Transverse colon (tissue), 4 donors: ENCODE data around the gene POLQ. TPM values are rescaled to one million over a fixed set of nuclear protein-coding genes. Genes with fewer than 3 reads are reported as not detected.

Source experiments
- DNase-seq: peaks from one replicate; pipeline ENCODE4 v3.0.0-alpha.2; 2019
- H3K27ac ChIP-seq, 4 donors: fragments of 200-600 bp; sonication (generic); 2 replicates each; pipeline ENCODE4 v1.5.1; 2016 to 2018; ENCODE audit warnings: inconsistent platforms in 4 of 4
- H3K27me3 ChIP-seq: fragments of 200-600 bp; sonication (generic); 2 replicates; pipeline ENCODE4 v1.5.1; 2017; ENCODE audit warnings: inconsistent platforms
- H3K36me3 ChIP-seq, 4 donors: fragments of 200-600 bp; sonication (generic); 2 replicates each; pipeline ENCODE4 v1.5.1; 2017 to 2019; ENCODE audit warnings: inconsistent platforms in 4 of 4
- H3K4me1 ChIP-seq, 4 donors: fragments of 200-600 bp; sonication (generic); 2 replicates each; pipeline ENCODE4 v1.5.1; 2017 to 2020; ENCODE audit warnings: inconsistent platforms in 4 of 4
- H3K4me3 ChIP-seq, 4 donors: fragments of 200-600 bp; sonication (generic); 1 replicate in 1 of 4; 2 replicates in 3 of 4; pipeline versions ENCODE4 v1.5.1 to v1.6.1; 2017 to 2019; ENCODE audit warnings: inconsistent platforms in 4 of 4
- H3K9me3 ChIP-seq, 2 donors: fragments of 200-600 bp; sonication (generic); 2 replicates each; pipeline ENCODE4 v1.5.1; 2017 to 2019; ENCODE audit warnings: inconsistent platforms in 2 of 2
- CTCF ChIP-seq, 5 experiments: fragments of 200-600 bp in 3 of 5; fragments of 450-650 bp in 2 of 5; sonication (generic) in 3 of 5; IDR thresholded peaks; 1 replicate in 2 of 5; 2 replicates in 3 of 5; pipeline ENCODE4 v1.5.1; 2016 to 2017; ENCODE audit warnings: antibody characterized with exemption in 5 of 5, inconsistent platforms in 3 of 5, mild to moderate bottlenecking in 2 of 5, moderate library complexity in 1 of 5
- EP300 ChIP-seq: sonication (generic); formaldehyde crosslinking; IDR thresholded peaks from one replicate; pipeline ENCODE4 v1.6.1; 2017; ENCODE audit warnings: antibody characterized with exemption, low read depth
- POLR2A ChIP-seq: fragments of 450-650 bp; IDR thresholded peaks from one replicate; pipeline ENCODE4 v1.6.1; 2016; ENCODE audit warnings: antibody characterized with exemption, mild to moderate bottlenecking, moderate library complexity
- POLR2AphosphoS5 ChIP-seq, 3 donors: sonication (generic); formaldehyde crosslinking; IDR thresholded peaks; one replicate each; pipeline ENCODE4 v1.6.1; 2016; ENCODE audit warnings: antibody characterized with exemption in 3 of 3
- WGBS, 2 donors: methylation state at CpG; one replicate each; pipeline ENCODE4 v1.1.5; 2018; ENCODE audit warnings: low coverage in 1 of 2; 5-methylcytosine and 5-hydroxymethylcytosine counted together
- in situ Hi-C, 4 donors: fragments of 200-750 bp; cut with MboI; loops; one replicate each; pipeline versions ENCODE4 v1.15.0 to v1.15.1; 2017; ENCODE audit warnings: low sequenced_read_pairs in 3 of 4, low pct_ligation_motif_present in 1 of 4, low pct_unique_long_range_greater_than_20kb in 1 of 4
- intact Hi-C: fragments of 100-400 bp; cut with DNase I; formaldehyde crosslinking; loops from one replicate; pipeline ENCODE4 v1.15.1; 2023; ENCODE audit warnings: low total_unique reads
- total RNA-seq, 4 donors: library from RNA; depleted of rRNA; stranded (reverse); fragments of >200 nt; gene quantifications; one replicate each; pipeline ENCODE4 v1.1.0, GENCODE V29; 2016

POLQ gene
- total RNA-seq, 4 donors from 2014 or later = under 0.01 to 25.1 (median 0.94) TPM

GRCh38 chr3:121520510-121520909, 25.3 kb downstream of the POLQ start:
- no peak for DNase-seq
- in situ Hi-C loops (no loop called here), intact Hi-C loops (no loop called here)
- TF ChIP-seq POLR2A (no peak), EP300 (no peak), POLR2AphosphoS5 (IDR thresholded peaks at IDR 0.05) (no peak), CTCF (IDR thresholded peaks at IDR 0.05) (no peak)
- Histone ChIP-seq H3K36me3 (no peaks in the 10 kb centered on the region), H3K4me1 (no peaks in the 10 kb centered on the region), H3K27me3 (no peaks in the 10 kb centered on the region), H3K9me3 (no peaks in the 10 kb centered on the region), H3K4me3 (no peak overlapping the region), H3K27ac (no peak overlapping the region)
- 95% methylated on average over 3 of the region's 3 CpGs for WGBS, 2 donors

GRCh38 chr3:121517953-121518655, 27.7 kb downstream of the POLQ start:
- no peaks in the 10 kb centered on the region for H3K27me3 ChIP-seq
- H3K4me3 ChIP-seq = no peak overlapping the region
- no peaks in the 10 kb centered on the region for H3K4me1 ChIP-seq
- DNase-seq = no peak
- intact Hi-C loops (no loop called here), in situ Hi-C loops (no loop called here)
- H3K36me3 ChIP-seq = no peaks in the 10 kb centered on the region
- no peaks in the 10 kb centered on the region for H3K9me3 ChIP-seq
- WGBS, 2 donors = 87 to 96% methylated on average over 5 of the region's 5 CpGs
- H3K27ac ChIP-seq = no peak overlapping the region
- TF ChIP-seq EP300 (no peak), POLR2AphosphoS5 (IDR thresholded peaks at IDR 0.05) (no peak), POLR2A (no peak), CTCF (IDR thresholded peaks at IDR 0.05) (no peak)

GRCh38 chr3:121515862-121516261, 29.9 kb downstream of the POLQ start:
- TF ChIP-seq CTCF (IDR thresholded peaks at IDR 0.05) = no peak
- TF ChIP-seq POLR2AphosphoS5 (IDR thresholded peaks at IDR 0.05) = no peak
- no peak for TF ChIP-seq EP300
- no peak for TF ChIP-seq POLR2A
- no peak for DNase-seq
- H3K4me1 ChIP-seq = no peaks in the 10 kb centered on the region
- in situ Hi-C loops = no loop called here
- H3K27ac ChIP-seq = no peak overlapping the region
- intact Hi-C loops = no loop called here
- no peaks in the 10 kb centered on the region for H3K36me3 ChIP-seq
- H3K27me3 ChIP-seq = no peaks in the 10 kb centered on the region
- no peaks in the 10 kb centered on the region for H3K9me3 ChIP-seq
- H3K4me3 ChIP-seq = no peak overlapping the region

- H3K27ac ChIP-seq = no peak overlapping the region
- H3K9me3 ChIP-seq = no peaks in the 10 kb centered on the region
- no peaks in the 10 kb centered on the region for H3K4me1 ChIP-seq
- no peak overlapping the region for H3K4me3 ChIP-seq
- WGBS, 2 donors = 45% methylated on average over 2 of the region's 2 CpGs; no CpG with 5 or more reads in 1 of the 2 donors
- no peak for TF ChIP-seq POLR2AphosphoS5 (IDR thresholded peaks at IDR 0.05)
- no peak for TF ChIP-seq POLR2A
- TF ChIP-seq EP300 = no peak
- no peaks in the 10 kb centered on the region for H3K27me3 ChIP-seq
- DNase-seq = no peak
- in situ Hi-C loops (no loop called here), intact Hi-C loops (no loop called here)
- H3K36me3 ChIP-seq = no peaks in the 10 kb centered on the region
Observed at GRCh38 chr3:121515313-121515712, 30.5 kb downstream of the POLQ start.

- WGBS, 2 donors = 91% methylated on average over 3 of the region's 3 CpGs; no CpG with 5 or more reads in 1 of the 2 donors
- TF ChIP-seq CTCF (IDR thresholded peaks at IDR 0.05) = no peak
- no peak for TF ChIP-seq EP300
- no peak for TF ChIP-seq POLR2AphosphoS5 (IDR thresholded peaks at IDR 0.05)
- TF ChIP-seq POLR2A = no peak
- in situ Hi-C loops = no loop called here
Observed at GRCh38 chr3:121514496-121514895, 31.3 kb downstream of the POLQ start.

More at GRCh38 chr3:121514496-121514895, 31.3 kb downstream of the POLQ start:
- no peak for DNase-seq
- intact Hi-C loops = no loop called here
- no peak overlapping the region for H3K27ac ChIP-seq
- no peaks in the 10 kb centered on the region for H3K9me3 ChIP-seq
- no peak overlapping the region for H3K4me3 ChIP-seq
- no peaks in the 10 kb centered on the region for H3K27me3 ChIP-seq
- H3K4me1 ChIP-seq = no peaks in the 10 kb centered on the region
- H3K36me3 ChIP-seq = no peaks in the 10 kb centered on the region
